Stimulated activated CD8-positive, alpha-beta memory T cell treated with anti-CD3 and anti-CD28 coated beads, Interleukin-12 subunit alpha, Interleukin-12 subunit beta, amount 100 ng/mL, for 24 hours (primary cell): ENCODE measurements around the gene SLC44A5.
"Not testable (repeated sequence)": the region's sequence is repeated elsewhere in the genome, so short reads cannot be mapped to it uniquely, and the experiment has no call there.

Experiments
- DNase-seq: peaks from one replicate; pipeline ENCODE4 v3.0.0-alpha.2; 2020; ENCODE audit errors: extremely low read depth

Gene SLC44A5

DNA sequence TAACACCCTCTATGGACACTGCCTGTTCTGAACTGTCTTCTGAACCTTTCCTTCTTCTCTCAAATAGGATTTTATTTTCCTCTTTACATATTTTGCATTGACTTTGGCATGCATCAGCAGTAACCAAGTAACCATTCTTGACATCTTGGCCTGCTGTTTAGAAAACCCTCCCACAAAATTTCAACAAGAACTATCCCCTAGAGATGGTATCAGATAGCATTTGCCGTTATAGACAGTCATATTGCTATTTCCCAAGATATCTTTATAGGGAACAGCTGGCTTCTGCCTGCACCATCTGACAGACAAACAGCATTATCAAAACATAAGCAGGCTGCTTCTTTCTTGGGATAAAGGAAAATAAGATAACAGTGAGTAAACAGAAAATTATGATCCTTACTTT lies 422.0 kb downstream of the SLC44A5 start:
- DNase-seq, result no peak

DNA sequence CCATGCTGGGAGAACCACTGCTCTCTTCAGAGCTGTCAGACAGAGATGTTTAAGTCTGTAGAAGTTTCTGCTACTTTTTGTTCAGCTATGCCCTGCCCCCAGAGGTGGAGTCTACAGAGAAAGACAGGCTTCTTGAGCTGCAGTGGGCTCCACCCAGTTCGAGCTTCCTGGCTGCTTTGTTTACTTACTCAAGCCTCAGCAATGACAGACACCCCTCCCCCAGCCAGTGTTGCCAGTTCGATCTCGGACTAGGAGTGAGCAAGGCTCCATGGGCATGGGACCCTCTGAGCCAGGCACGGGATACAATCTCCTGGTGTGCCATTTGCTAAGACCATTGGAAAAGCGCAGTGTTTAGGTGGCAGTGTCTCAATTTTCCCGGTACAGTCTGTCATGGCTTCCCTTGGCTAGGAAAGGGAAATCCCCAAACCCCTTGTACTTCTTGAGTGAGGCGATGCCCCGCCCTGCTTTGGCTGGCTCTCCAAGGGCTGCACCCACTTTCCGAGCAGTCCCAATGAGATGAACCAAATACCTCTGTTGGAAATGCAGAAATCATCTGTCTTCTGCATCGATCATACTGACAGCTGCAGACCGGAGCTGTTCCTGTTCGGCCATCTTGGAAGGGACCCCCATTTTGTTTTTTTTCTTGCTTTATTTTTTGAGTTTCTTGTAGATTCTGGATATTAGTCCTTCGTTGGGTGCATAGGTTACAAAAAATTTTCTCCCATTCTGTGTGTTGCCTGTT lies 429.5 kb downstream of the SLC44A5 start:
- DNase-seq, result not testable (repeated sequence)

DNA sequence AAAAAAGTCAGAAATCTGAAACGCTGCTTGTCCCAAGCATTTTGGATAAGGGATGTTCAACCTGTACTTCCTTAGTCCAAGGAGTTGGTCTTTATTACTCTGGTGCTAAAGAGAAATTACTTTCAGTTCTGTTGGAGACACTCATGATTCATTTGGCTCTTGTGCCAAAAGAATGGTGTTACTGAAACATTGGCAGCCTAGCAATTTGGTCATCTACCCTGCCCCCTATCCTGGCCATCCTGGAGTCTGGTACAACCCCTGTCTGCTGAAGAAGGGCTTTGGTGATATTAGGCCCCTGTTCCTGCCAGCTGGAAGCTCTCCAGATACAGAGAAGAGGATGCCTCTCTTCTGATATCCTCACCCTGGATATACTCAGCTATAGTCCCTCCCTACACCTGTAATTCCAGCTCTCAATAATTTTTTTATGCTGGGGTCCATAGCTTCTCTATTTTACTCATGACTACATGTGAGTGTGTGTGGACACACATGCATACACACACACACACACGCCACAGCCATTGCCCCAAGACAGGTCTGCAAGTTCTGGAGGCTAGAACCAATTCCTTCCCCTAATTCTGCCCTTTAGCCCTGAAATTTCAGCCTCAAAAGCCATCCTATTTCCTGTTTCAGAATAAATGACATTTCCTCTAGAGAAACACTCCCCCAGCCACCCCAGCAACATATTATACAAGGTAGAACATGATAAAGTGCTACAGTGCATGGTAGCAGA lies 436.7 kb downstream of the SLC44A5 start:
- no peak for DNase-seq

DNA sequence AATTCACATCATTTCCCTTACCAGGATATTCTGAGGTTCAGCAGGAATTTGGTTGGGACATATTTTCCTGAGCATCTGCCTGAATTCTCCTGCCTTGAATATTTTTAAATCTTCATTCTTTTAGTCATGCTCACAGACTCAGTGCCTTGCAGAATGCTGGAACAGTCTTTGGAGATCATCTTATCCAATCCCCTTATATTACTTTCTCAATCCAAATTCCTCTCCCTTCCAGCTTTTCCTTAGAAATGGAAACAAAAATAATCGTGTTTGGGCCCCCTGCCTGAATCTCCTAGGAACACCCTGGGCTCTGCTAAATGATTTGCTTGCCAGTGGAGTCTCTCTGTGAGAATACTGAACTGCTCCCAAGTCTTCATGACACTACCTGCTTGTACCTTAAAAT lies 438.4 kb downstream of the SLC44A5 start:
- DNase-seq, result no peak

DNA sequence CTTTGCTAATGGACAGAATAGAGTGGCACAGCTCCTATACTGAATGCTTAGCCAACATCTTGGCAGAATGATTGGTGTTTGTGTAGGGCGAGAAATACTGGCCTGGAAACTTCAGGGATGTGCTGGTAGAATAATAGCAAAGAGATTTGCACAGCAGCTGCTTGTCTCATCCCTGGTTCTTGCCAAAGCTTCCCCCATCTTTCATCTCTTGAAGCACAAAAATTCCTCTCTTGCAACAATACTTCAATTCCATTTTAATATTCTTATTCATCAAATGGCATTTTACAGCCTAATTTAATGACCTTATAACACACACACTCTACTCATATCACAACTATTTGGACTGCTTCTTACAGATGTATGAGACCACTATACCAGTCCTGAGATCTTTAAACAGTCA lies 439.0 kb downstream of the SLC44A5 start:
- no peak for DNase-seq

DNA sequence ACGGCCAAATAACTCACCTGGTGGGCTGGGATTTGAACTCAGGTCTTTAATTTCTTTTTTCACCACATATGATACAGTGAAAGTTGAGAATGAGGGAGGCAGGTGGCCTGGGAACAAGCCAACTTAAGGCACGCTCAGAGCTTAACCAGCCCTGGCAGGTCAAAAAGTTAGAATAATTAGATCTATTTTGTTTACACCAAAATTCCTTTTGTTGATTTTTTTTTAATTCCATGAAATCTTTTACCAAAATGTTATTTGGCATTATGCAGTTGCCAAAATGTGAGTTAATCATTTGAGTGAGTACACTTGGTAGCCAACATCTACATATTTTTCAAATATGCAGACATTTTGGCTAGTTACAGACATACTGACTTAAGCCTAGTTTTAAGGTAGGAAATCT lies 439.9 kb downstream of the SLC44A5 start:
- DNase-seq, result no peak

DNA sequence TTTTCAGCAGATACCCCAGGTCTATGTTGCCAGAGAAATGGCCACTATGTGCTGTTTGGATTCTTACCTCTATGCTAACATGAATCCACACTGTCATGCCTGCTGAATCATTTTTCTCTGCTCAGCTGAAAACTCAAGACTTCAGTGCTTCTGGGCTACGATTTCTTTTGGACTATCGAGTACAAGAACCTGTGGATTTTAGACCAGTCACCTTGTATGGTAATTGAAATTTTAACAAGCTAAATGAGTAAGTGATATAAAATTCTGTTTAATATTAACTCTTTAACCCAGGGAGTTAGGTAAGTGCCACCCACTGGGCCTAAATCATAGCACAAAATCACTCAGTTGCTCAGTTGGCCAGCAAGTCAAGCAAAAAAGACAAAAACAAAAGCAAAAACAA lies 440.9 kb downstream of the SLC44A5 start:
- DNase-seq, result no peak

DNA sequence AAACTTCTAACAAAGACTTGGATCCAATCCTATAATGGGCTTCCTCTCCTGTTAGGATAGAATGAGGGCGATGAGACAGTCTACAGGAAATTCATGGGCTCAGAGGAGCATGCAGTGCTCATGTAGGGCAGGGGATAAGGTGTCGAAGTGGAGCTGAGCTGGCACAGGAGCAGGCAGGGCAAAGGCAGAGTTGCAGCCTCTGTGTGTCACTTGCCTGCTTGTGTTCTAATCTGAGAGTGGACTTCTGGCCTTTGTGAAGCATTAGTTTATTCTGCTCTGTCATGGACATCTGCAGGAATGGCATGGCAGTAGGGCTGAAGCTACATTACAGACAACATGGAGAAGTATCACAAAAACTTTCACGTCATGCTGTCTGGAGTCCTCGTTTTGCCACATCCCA lies 444.1 kb downstream of the SLC44A5 start:
- no peak for DNase-seq

DNA sequence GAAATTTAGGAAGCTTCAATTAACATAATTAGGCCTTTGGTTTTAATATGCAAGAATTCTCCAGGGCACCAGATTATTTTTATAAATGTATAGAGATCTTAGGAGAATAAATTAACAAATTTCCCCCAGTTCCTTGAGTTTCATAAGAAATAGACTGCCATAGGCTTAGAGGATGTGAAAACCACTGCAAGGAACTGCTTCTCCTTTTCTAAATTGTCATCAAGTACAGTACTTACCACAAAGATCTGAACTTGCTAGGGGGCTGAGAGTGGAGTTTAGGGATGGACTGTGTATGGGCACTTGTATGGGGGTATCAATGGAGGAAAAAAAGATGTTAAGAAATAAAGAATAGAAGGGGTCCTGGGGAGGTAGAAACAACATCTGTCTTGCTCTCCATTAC lies 445.6 kb downstream of the SLC44A5 start:
- DNase-seq, result no peak

DNA sequence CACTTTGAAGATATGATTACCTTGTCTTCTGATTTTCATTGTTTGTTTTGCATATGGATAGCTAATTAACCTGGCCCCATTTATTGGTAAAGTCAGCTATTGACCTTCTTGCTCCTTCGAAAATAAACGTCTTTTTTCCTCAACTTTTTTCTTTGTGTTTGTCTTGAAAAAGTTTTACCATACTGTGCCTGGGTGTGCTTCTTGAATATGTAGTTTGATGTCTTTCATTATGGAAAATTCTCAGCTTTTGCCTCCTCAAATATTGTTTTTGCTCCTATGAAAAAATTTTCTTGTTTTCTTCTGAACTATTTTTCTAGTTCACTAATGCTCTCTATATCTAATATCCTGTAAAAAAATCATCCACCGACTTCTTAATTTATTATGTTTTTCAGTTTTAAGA lies 451.8 kb downstream of the SLC44A5 start:
- DNase-seq, result no peak
